Fibroblast of lung (primary cell): ENCODE measurements around the gene ZSCAN1. TPM values are rescaled to one million over a fixed set of nuclear protein-coding genes. Genes with fewer than 3 reads are reported as not detected.

Source experiments
- DNase-seq, 2 donors: peaks; one replicate each; pipeline versions ENCODE4 v3.0.0 to v3.0.0-alpha.2; 2010; ENCODE audit warnings: low read depth in 2 of 2
- H2AFZ ChIP-seq: 2 replicates; pipeline ENCODE4 v1.5.1; 2012; ENCODE audit warnings: low read length, control low read depth, inconsistent platforms
- H3K27ac ChIP-seq: 2 replicates; pipeline ENCODE4 v1.5.1; 2011; ENCODE audit warnings: low read length, control low read depth; ENCODE audit not compliant: insufficient read depth
- H3K27me3 ChIP-seq: 2 replicates; pipeline ENCODE4 v1.5.1; 2011; ENCODE audit warnings: mild to moderate bottlenecking, low read length; ENCODE audit not compliant: control insufficient read depth, insufficient read depth
- H3K36me3 ChIP-seq: 2 replicates; pipeline ENCODE4 v1.5.1; 2011; ENCODE audit warnings: low read length; ENCODE audit not compliant: control insufficient read depth, insufficient read depth
- H3K4me1 ChIP-seq: 2 replicates; pipeline ENCODE4 v1.5.1; 2011; ENCODE audit warnings: low read length; ENCODE audit not compliant: control insufficient read depth, insufficient read depth; ENCODE audit errors: extremely low read depth
- H3K4me2 ChIP-seq: 2 replicates; pipeline ENCODE4 v1.5.1; 2011; ENCODE audit warnings: low read length, control low read depth; ENCODE audit not compliant: insufficient read depth; ENCODE audit errors: extremely low read depth
- H3K4me3 ChIP-seq, 4 experiments: fragments of 200-600 bp in 1 of 4; sonication (generic) in 1 of 4; replicated peaks in 1 of 4; 2 replicates each; pipeline ENCODE4 v1.5.1; 2011 to 2016; ENCODE audit warnings: low read length in 4 of 4, low read depth in 3 of 4, mild to moderate bottlenecking in 3 of 4, control low read depth in 2 of 4, inconsistent platforms in 1 of 4, mixed read lengths in 1 of 4; ENCODE audit not compliant: insufficient read depth in 1 of 4; ENCODE audit errors: control extremely low read depth in 1 of 4
- H3K79me2 ChIP-seq: 2 replicates; pipeline ENCODE4 v1.5.1; 2012; ENCODE audit warnings: mild to moderate bottlenecking, low read length, inconsistent platforms; ENCODE audit not compliant: control insufficient read depth, insufficient read depth
- H3K9ac ChIP-seq: 2 replicates; pipeline ENCODE4 v1.5.1; 2011; ENCODE audit warnings: mild to moderate bottlenecking, low read length, control low read depth; ENCODE audit not compliant: insufficient read depth
- H3K9me3 ChIP-seq: 2 replicates; pipeline ENCODE4 v1.5.1; 2012; ENCODE audit warnings: low read depth, low read length; ENCODE audit not compliant: control insufficient read depth, insufficient read depth
- H4K20me1 ChIP-seq: 2 replicates; pipeline ENCODE4 v1.5.1; 2011; ENCODE audit warnings: low read length; ENCODE audit not compliant: control insufficient read depth, insufficient read depth; ENCODE audit errors: extremely low read depth
- CTCF ChIP-seq, 2 donors: IDR thresholded peaks in 1 of 2; conservative IDR thresholded peaks in 1 of 2; 1 replicate in 1 of 2; 2 replicates in 1 of 2; pipeline ENCODE4 v1.5.1; 2011 to 2012; ENCODE audit warnings: low read length in 2 of 2, control low read depth in 1 of 2, inconsistent platforms in 1 of 2, low read depth in 1 of 2, mild to moderate bottlenecking in 1 of 2
- EZH2 ChIP-seq: IDR thresholded peaks from 2 replicates; pipeline ENCODE4 v1.5.1; 2012; ENCODE audit warnings: low read length, control low read depth, mild to moderate bottlenecking; ENCODE audit errors: missing control alignments
- polyA plus RNA-seq, 2 donors: library from polyadenylated mRNA; depleted of rRNA in 1 of 2; stranded (reverse) in 1 of 2; unstranded in 1 of 2; fragments of >200 nt; gene quantifications; 2 replicates each; pipeline ENCODE4 v1.2.1, GENCODE V29; 2011 to 2012; ENCODE audit warnings: missing spikeins in 1 of 2
- total RNA-seq: library from RNA; depleted of rRNA; stranded (reverse); fragments of >200 nt; gene quantifications from 2 replicates; pipeline ENCODE4 v1.2.1, GENCODE V29; 2014

The ZSCAN1 gene
- total and polyA plus RNA-seq, 2 donors (not counting 1 experiment from before 2014, with no cell fraction given) = not detected

DNA sequence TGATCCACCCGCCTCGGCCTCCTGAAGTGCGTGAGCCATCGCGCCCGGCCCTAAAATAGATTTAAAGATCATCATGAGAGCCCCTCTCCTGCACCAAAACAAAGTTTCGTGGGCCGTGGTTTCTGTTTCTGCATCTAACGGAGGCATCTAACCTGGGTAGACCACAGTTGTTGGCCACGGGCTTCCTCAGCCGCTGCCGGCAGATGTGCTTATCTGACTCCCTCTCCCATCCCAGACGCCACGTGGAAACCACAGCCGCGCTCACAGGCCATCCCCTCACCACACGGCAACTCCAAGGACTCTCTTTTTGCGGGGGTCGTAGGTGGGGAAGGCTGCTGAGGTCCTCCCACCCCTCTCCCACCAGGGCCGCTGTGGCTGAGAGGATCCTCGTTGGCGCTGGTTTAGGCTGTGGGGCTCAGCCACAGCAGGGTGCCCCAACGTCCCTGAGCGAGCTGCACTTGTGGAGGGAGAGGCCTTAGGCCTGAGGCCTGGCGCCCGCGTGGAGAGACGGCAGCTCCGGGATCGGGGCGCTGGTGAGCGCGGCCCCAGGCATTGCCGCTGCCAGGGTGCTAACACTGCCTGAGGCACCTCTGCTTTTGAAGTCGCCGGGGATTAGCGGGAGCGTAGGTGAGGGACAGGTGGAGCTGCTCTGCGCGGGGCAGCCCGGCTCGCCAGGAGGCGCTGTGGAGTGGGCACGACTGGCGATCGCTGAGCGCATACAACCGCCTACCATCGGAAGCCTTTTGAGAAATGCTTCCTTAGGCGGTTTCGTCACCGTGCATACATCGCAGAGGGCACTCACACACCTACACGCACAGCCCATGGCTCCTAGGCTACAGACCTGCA is 8.9 kb downstream of the ZSCAN1 start:
- no peak for DNase-seq
- TF ChIP-seq CTCF (conservative IDR thresholded peaks at IDR 0.05 in 1 of 2, IDR thresholded peaks at IDR 0.05 in 1 of 2; ENCODE audit: low read depth in 1 of 2, low read length in 2 of 2) (no peak), EZH2 (no peak)
- no peaks in the 10 kb centered on the region for H3K9me3 ChIP-seq

GRCh38 chr19:58044391-58044790 is 10.6 kb downstream of the ZSCAN1 start:
- Histone ChIP-seq H3K27me3 (no peaks in the 10 kb centered on the region), H2AFZ (no peak overlapping the region), H3K27ac (no peak overlapping the region), H3K4me1 (no peaks in the 10 kb centered on the region), H3K36me3 (no peaks in the 10 kb centered on the region), H3K4me2 (no peak overlapping the region), H3K79me2 (no peaks in the 10 kb centered on the region), H3K4me3 (no peak overlapping the region), H3K9ac (no peak overlapping the region), H3K9me3 (no peaks in the 10 kb centered on the region), H4K20me1 (no peaks in the 10 kb centered on the region)
- DNase-seq = no peak
- TF ChIP-seq CTCF (conservative IDR thresholded peaks at IDR 0.05 in 1 of 2, IDR thresholded peaks at IDR 0.05 in 1 of 2; ENCODE audit: low read depth in 1 of 2, low read length in 2 of 2) = no peak
- TF ChIP-seq EZH2 = no peak

More for the DNA sequence above, 8.9 kb downstream of the ZSCAN1 start:
- no peak overlapping the region for H3K4me3 ChIP-seq
- H3K4me1 ChIP-seq = no peaks in the 10 kb centered on the region
- H4K20me1 ChIP-seq = no peaks in the 10 kb centered on the region
- H3K27me3 ChIP-seq = no peaks in the 10 kb centered on the region
- no peak overlapping the region for H3K27ac ChIP-seq
- H2AFZ ChIP-seq = no peak overlapping the region
- H3K36me3 ChIP-seq = no peaks in the 10 kb centered on the region
- H3K4me2 ChIP-seq = no peak overlapping the region
- H3K79me2 ChIP-seq = no peaks in the 10 kb centered on the region
- H3K9ac ChIP-seq = no peak overlapping the region

GRCh38 chr19:58044886-58045285 is 11.1 kb downstream of the ZSCAN1 start:
- DNase-seq = no peak
- Histone ChIP-seq H3K4me1 (no peaks in the 10 kb centered on the region), H3K79me2 (no peaks in the 10 kb centered on the region), H4K20me1 (no peaks in the 10 kb centered on the region), H3K27ac (no peak overlapping the region), H3K9me3 (no peaks in the 10 kb centered on the region), H3K9ac (no peak overlapping the region), H2AFZ (no peak overlapping the region), H3K36me3 (no peaks in the 10 kb centered on the region), H3K27me3 (no peaks in the 10 kb centered on the region), H3K4me3 (no peak overlapping the region), H3K4me2 (no peak overlapping the region)
- TF ChIP-seq EZH2 = no peak
